ENCODE data around the gene NFATC2IP. TPM values are rescaled to one million over a fixed set of nuclear protein-coding genes. Genes with fewer than 3 reads are reported as not detected.
A peak's percentile ranks its signal among the peaks of the same experiment; 100 is the strongest.
"Not testable (repeated sequence)": the region's sequence is repeated elsewhere in the genome, so short reads cannot be mapped to it uniquely, and the experiment has no call there.

Gene NFATC2IP
- total and polyA plus RNA-seq, 5 donors from 2014 or later = 22.9 to 96.2 (median 25.2) TPM

DNA sequence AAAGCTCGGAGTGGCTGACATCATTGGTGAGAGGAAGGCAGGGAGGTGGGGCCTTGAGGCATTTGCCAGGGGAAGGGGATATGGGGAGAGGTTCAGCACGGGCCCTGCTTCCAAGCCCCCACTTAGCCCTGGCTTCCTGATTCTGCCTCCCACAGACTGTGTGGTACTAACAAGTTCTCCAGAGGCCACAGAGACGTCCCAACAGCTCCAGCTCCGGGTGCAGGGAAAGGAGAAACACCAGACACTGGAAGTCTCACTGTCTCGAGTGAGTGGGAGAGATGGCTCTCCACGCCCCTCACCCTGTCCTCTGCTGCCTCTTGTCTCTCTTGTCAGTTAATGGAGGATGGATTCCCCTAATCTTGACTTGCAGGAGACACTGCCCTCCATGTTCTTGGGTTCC lies 8.1 kb downstream of the NFATC2IP start:
- H3K4me1 Mint-ChIP-seq = peaks cover 0 to 18% (median 8%) of the 10 kb centered on the region in 4 donors

DNA sequence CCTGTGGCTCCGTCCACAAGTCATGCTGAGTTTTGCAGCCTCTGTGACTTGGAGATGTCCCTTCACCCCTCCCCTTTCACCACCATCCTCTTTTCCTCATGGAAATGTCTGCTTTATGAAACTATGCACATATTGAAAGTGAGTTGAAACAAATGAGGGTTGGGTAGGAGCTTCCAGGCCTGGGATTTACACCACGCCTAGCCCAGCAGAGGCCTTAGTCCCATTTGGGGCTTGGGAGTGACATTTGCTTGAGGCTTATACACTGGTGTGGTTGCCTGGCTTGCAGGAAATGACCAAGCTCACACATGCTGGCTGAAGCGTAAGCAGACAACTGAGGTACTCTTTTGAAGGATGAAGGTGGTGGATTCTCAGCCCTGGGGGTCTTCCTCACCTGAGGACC lies 13.3 kb downstream of the NFATC2IP start:
- Mint-ChIP-seq H3K27me3 (no peaks in the 10 kb centered on the region), H3K9me3 (no peaks in the 10 kb centered on the region), H3K27ac (no peak overlapping the region), H3K4me3 (no peak overlapping the region), H3K36me3 (peaks cover 34% of the 10 kb centered on the region), H3K4me1 (peaks cover 0 to 8% (median 6%) of the 10 kb centered on the region in 4 donors)
- DNase-seq (no peak), ATAC-seq (ENCODE audit: low read depth in 2 of 2) (no peak)
- H3K36me3 ChIP-seq (ENCODE audit: control insufficient read depth, insufficient read depth, low read length) = peaks cover 55% of the 10 kb centered on the region
- no peak overlapping the region for H3K4me3 ChIP-seq (ENCODE audit: low read depth, low read length)
- H3K27ac ChIP-seq (ENCODE audit: insufficient read depth, low read length, poor library complexity, severe bottlenecking) = no peak overlapping the region
- no peaks in the 10 kb centered on the region for H3K4me1 ChIP-seq (ENCODE audit: control insufficient read depth, insufficient read depth, low read length, poor library complexity, severe bottlenecking)
- H3K9me3 ChIP-seq (ENCODE audit: control insufficient read depth in 2 of 2, low read length in 2 of 2) = no peaks in the 10 kb centered on the region
- H3K27me3 ChIP-seq (ENCODE audit: control insufficient read depth, insufficient read depth, low read length) = no peaks in the 10 kb centered on the region

More for the DNA sequence above, 8.1 kb downstream of the NFATC2IP start:
- Mint-ChIP-seq H3K4me3 (no peak overlapping the region), H3K27me3 (no peaks in the 10 kb centered on the region), H3K9me3 (no peaks in the 10 kb centered on the region), H3K36me3 (peaks cover 40% of the 10 kb centered on the region), H3K27ac (no peak overlapping the region)
- ATAC-seq (ENCODE audit: low read depth in 2 of 2) (no peak), DNase-seq (no peak)
- H3K36me3 ChIP-seq (ENCODE audit: control insufficient read depth, insufficient read depth, low read length) = peaks cover 82% of the 10 kb centered on the region
- no peaks in the 10 kb centered on the region for H3K9me3 ChIP-seq (ENCODE audit: control insufficient read depth in 2 of 2, low read length in 2 of 2)
- no peak overlapping the region for H3K4me3 ChIP-seq (ENCODE audit: low read depth, low read length)
- no peak overlapping the region for H3K27ac ChIP-seq (ENCODE audit: insufficient read depth, low read length, poor library complexity, severe bottlenecking)
- H3K27me3 ChIP-seq (ENCODE audit: control insufficient read depth, insufficient read depth, low read length) = no peaks in the 10 kb centered on the region
- no peaks in the 10 kb centered on the region for H3K4me1 ChIP-seq (ENCODE audit: control insufficient read depth, insufficient read depth, low read length, poor library complexity, severe bottlenecking)

DNA sequence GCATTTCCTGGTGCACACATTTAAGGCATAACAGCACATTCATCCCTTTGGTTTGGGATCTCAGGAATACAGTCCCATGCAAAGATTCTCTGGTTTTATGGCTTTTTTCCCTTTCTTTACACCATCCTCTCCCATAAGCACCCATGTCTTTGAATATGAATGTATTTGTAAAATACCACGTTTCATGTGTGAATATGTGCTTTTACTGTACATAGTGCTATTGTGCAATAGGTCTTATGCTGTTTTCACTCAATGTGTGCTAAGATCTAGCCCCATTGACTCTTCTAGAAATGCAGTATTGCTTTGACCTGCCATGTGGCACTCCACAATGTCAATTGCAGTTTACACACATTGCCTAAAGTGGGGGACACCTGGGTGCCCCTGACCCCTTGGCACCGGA lies 13.8 kb downstream of the NFATC2IP start:
- no peak overlapping the region for H3K27ac ChIP-seq (ENCODE audit: insufficient read depth, low read length, poor library complexity, severe bottlenecking)
- H3K27me3 ChIP-seq (ENCODE audit: control insufficient read depth, insufficient read depth, low read length) = no peaks in the 10 kb centered on the region
- ATAC-seq (ENCODE audit: low read depth in 2 of 2) (no peak), DNase-seq (no peak)
- peaks cover 50% of the 10 kb centered on the region for H3K36me3 ChIP-seq (ENCODE audit: control insufficient read depth, insufficient read depth, low read length)
- H3K9me3 ChIP-seq (ENCODE audit: control insufficient read depth in 2 of 2, low read length in 2 of 2) = no peaks in the 10 kb centered on the region
- Mint-ChIP-seq H3K36me3 (peaks cover 34% of the 10 kb centered on the region), H3K4me1 (peaks cover 0 to 8% (median 4%) of the 10 kb centered on the region in 4 donors), H3K9me3 (no peaks in the 10 kb centered on the region), H3K27me3 (no peaks in the 10 kb centered on the region), H3K27ac (no peak overlapping the region), H3K4me3 (no peak overlapping the region)
- H3K4me1 ChIP-seq (ENCODE audit: control insufficient read depth, insufficient read depth, low read length, poor library complexity, severe bottlenecking) = no peaks in the 10 kb centered on the region
- no peak overlapping the region for H3K4me3 ChIP-seq (ENCODE audit: low read depth, low read length)

DNA sequence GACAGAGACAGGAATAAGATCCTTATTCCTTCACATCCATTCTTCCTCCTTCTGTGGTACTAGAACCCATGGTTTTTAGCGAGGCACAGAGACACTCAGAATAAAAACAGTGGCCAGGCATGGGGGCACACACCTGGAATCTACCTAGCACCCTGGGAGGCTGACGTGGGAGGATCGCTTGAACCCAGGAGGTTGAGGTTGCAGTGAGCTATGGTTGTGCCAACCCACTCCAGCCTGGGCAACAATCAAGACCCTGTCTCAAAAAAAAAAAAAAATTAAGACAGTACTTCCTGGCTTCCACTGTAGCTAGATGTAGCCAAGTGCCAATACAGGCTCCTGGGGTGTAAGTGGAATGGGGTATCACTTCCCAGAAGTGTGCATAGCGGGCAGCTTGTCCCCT lies 16.4 kb downstream of the NFATC2IP start:
- peak overlapping the region in 1 of 3 donors; percentile 46 for H3K27ac Mint-ChIP-seq
- peaks cover 20% of the 10 kb centered on the region for H3K36me3 Mint-ChIP-seq

DNA sequence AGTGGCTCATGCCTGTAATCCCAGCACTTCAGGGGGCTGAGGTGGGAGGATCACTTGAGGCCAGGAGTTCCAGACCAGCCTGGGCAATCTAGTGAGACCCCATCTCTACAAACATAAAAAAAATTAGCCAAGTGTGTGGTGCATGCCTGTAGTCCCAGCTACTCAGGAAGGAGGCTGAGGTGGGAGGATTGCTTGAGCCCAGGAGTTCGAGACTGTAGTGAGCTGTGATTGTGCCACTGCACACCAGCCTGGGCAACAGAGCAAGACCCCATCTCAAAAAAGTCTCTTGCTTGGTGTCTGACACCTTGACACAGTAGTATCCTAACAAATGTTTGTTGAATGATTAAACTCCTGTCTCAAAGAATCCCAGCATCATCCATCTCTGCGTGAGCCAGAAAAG lies 19.0 kb downstream of the NFATC2IP start:
- H3K27me3 Mint-ChIP-seq; H3K36me3 Mint-ChIP-seq; H3K9me3 Mint-ChIP-seq; H3K27me3 ChIP-seq (ENCODE audit: control insufficient read depth, insufficient read depth, low read length); DNase-seq; H3K4me1 ChIP-seq (ENCODE audit: control insufficient read depth, insufficient read depth, low read length, poor library complexity, severe bottlenecking); H3K9me3 ChIP-seq (ENCODE audit: control insufficient read depth in 2 of 2, low read length in 2 of 2); H3K4me3 ChIP-seq (ENCODE audit: low read depth, low read length); H3K27ac ChIP-seq (ENCODE audit: insufficient read depth, low read length, poor library complexity, severe bottlenecking); H3K27ac Mint-ChIP-seq; H3K36me3 ChIP-seq (ENCODE audit: control insufficient read depth, insufficient read depth, low read length); ATAC-seq (ENCODE audit: low read depth in 2 of 2): not testable (repeated sequence)
- Mint-ChIP-seq H3K4me1 (peaks cover 0 to 13% (median 5%) of the 10 kb centered on the region in 4 donors), H3K4me3 (peak overlapping the region in 1 of 4 donors; percentile 60)

More for the DNA sequence above, 16.4 kb downstream of the NFATC2IP start:
- no peaks in the 10 kb centered on the region for H3K27me3 Mint-ChIP-seq
- no peaks in the 10 kb centered on the region for H3K27me3 ChIP-seq (ENCODE audit: control insufficient read depth, insufficient read depth, low read length)
- H3K27ac ChIP-seq (ENCODE audit: insufficient read depth, low read length, poor library complexity, severe bottlenecking) = no peak overlapping the region
- DNase-seq (no peak), ATAC-seq (ENCODE audit: low read depth in 2 of 2) (no peak)
- H3K4me3 ChIP-seq (ENCODE audit: low read depth, low read length) = no peak overlapping the region
- no peaks in the 10 kb centered on the region for H3K9me3 ChIP-seq (ENCODE audit: control insufficient read depth in 2 of 2, low read length in 2 of 2)
- H3K36me3 ChIP-seq (ENCODE audit: control insufficient read depth, insufficient read depth, low read length) = peaks cover 32% of the 10 kb centered on the region
- no peaks in the 10 kb centered on the region for H3K4me1 ChIP-seq (ENCODE audit: control insufficient read depth, insufficient read depth, low read length, poor library complexity, severe bottlenecking)
- no peak overlapping the region for H3K4me3 Mint-ChIP-seq
- no peaks in the 10 kb centered on the region for H3K9me3 Mint-ChIP-seq
- H3K4me1 Mint-ChIP-seq = peaks cover 0 to 4% (median 1%) of the 10 kb centered on the region in 4 donors

DNA sequence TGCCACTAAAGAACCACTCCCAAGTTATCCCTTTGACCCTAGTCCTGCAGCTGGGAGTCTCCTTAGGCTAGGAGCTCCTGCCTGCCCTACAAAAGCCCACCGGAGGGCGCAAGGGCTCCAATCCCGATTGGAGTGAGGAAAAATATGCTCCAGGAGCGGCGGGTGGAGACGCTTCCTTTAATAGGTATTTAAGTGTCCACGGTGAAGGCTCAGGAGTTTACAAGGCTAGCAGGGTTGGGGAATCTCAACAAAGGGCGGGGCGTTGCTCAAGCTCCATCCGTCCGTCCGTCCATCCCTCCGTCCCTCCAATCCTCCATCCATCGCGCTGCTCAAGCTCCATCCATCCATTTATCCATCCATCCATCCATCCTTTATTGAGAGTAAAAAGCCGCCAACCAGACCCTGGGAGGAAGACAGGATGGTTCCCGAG lies 23.3 kb downstream of the NFATC2IP start:
- Histone ChIP-seq H3K27me3 (ENCODE audit: control insufficient read depth, insufficient read depth, low read length) (no peaks in the 10 kb centered on the region), H3K4me1 (ENCODE audit: control insufficient read depth, insufficient read depth, low read length, poor library complexity, severe bottlenecking) (peaks cover 26% of the 10 kb centered on the region), H3K36me3 (ENCODE audit: control insufficient read depth, insufficient read depth, low read length) (peaks cover 8% of the 10 kb centered on the region), H3K4me3 (ENCODE audit: low read depth, low read length) (peak overlapping the region; percentile 87), H3K27ac (ENCODE audit: insufficient read depth, low read length, poor library complexity, severe bottlenecking) (peak overlapping the region; percentile 60), H3K9me3 (ENCODE audit: control insufficient read depth in 2 of 2, low read length in 2 of 2) (no peaks in the 10 kb centered on the region)
- ATAC-seq (ENCODE audit: low read depth in 2 of 2) (peak in 1 of 2 donors; percentile 2), DNase-seq (peak in 1 of 3 donors; percentile 34)
- Mint-ChIP-seq H3K4me1 (peaks cover 12 to 45% (median 26%) of the 10 kb centered on the region in 4 donors), H3K27ac (peak overlapping the region; percentile 93 to 99 (median 98)), H3K27me3 (no peaks in the 10 kb centered on the region), H3K4me3 (peak overlapping the region; percentile 96 to 99 (median 98)), H3K9me3 (no peaks in the 10 kb centered on the region), H3K36me3 (peaks cover 8% of the 10 kb centered on the region)

DNA sequence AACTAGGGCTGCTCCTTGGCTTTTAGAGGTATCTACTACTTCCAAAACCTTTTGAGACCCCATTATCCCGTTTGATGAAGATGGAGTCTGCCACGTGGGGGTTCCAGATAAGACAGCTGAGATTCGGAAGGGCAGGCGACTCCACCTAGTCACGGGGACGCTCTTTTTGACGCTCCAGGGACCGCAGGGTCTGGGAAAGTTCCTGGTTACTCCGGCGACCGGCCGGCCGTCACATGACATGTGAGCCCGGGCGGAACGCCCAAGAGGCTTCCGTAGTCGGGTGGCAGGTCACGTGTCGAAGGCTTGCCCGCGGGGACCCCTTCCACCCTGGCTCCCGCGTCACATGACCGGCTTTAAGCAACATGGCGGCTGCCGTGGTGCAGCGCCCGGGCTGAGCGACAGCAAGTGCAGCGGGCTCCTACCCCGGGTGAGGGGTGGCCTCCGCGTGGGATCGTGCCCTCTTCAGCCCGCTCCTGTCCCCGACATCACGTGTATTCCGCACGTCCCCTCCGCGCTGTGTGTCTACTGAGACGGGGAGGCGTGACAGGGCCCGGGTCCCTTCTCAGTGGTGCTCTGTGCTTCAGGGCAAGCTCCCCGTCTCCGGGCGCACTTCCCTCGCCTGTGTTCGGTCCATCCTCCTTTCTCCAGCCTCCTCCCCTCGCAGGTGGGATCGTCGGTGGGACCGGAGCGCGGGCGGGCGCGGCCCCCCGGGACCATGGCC lies 23.9 kb downstream of the NFATC2IP start, which contains the start of gene SPNS1:
TSS of gene SPNS1 (plus strand) at position 342 of the 721 bp plus-strand sequence. CDS start at position 716, 374 bp downstream.
- Histone ChIP-seq H3K27me3 (ENCODE audit: control insufficient read depth, insufficient read depth, low read length) (no peaks in the 10 kb centered on the region), H3K4me1 (ENCODE audit: control insufficient read depth, insufficient read depth, low read length, poor library complexity, severe bottlenecking) (peaks cover 26% of the 10 kb centered on the region), H3K9me3 (ENCODE audit: control insufficient read depth in 2 of 2, low read length in 2 of 2) (no peaks in the 10 kb centered on the region), H3K36me3 (ENCODE audit: control insufficient read depth, insufficient read depth, low read length) (peaks cover 8% of the 10 kb centered on the region), H3K27ac (ENCODE audit: insufficient read depth, low read length, poor library complexity, severe bottlenecking) (peak within 1 kb of the TSS; percentile 60), H3K4me3 (ENCODE audit: low read depth, low read length) (peak within 1 kb of the TSS; percentile 87)
- DNase-seq (peak; percentile 86 to 96 (median 87)), ATAC-seq (ENCODE audit: low read depth in 2 of 2) (peak; percentile 91)
- Mint-ChIP-seq H3K9me3 (no peaks in the 10 kb centered on the region), H3K4me3 (peak within 1 kb of the TSS; percentile 96 to 99 (median 98)), H3K27me3 (no peaks in the 10 kb centered on the region), H3K27ac (peak within 1 kb of the TSS; percentile 93 to 99 (median 98)), H3K36me3 (peaks cover 8% of the 10 kb centered on the region), H3K4me1 (peaks cover 12 to 45% (median 26%) of the 10 kb centered on the region in 4 donors)

Data from CD4-positive, CD25-positive, alpha-beta regulatory T cell (primary cell).